HG02870 (cell line): Measurements from ENCODE around the gene DYNC2LI1.
"Not testable (repeated sequence)": the region's sequence is repeated elsewhere in the genome, so short reads cannot be mapped to it uniquely, and the experiment has no call there.

Experiments used
- ATAC-seq: cut with Tn5 transposase; IDR thresholded peaks from one replicate; pipeline ENCODE4 v1.9.1; 2021; ENCODE audit warnings: mild to moderate bottlenecking, moderate library complexity; ENCODE audit not compliant: unreplicated experiment

DYNC2LI1 gene

GRCh38 chr2:43773876-43774613 is at the start of gene DYNC2LI1:
Gene DYNC2LI1, plus strand, starts transcription at chr2:43774039. Its CDS starts 100 bp downstream, at chr2:43774139.
- peak; percentile 98 for ATAC-seq

GRCh38 chr2:43724728-43725526 is 48.9 kb upstream of the DYNC2LI1 start:
- no peak for ATAC-seq

GRCh38 chr2:43725711-43726246 is 48.1 kb upstream of the DYNC2LI1 start:
- no peak for ATAC-seq

DNA sequence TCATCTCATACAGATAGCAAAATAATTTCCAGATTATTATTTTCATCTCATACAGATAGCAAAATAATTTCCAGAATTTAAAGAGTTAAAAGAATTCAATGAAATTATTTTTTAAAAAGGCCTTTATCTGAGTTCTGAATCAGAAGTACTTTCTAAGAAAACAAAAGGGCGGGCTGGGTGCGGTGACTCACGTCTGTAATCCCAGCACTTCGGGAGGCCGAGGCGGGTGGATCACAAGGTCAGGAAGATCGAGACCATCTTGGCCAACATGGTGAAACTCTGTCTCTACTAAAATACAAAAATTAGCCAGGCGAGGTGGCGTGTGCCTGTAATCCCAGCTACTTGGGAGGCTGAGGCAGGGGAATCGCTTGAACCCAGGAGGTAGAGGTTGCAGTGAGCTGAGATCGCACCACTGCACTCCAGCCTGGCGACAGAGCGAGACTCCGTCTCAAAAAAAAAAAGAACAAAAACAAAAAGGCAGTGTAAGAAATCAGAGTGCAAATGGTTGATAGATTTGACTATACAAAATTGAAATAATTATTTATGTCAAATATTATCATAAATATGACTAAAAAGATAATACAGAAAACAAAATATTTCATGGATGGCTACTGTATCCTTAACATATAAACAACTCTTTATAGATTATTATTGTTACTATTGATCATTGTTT is 46.7 kb upstream of the DYNC2LI1 start:
- ATAC-seq: not testable (repeated sequence)

GRCh38 chr2:43727634-43728014 is 46.2 kb upstream of the DYNC2LI1 start:
- no peak for ATAC-seq

- no peak for ATAC-seq
These were observed 44.2 kb upstream of the DYNC2LI1 start for GRCh38 chr2:43729491-43730174.

DNA sequence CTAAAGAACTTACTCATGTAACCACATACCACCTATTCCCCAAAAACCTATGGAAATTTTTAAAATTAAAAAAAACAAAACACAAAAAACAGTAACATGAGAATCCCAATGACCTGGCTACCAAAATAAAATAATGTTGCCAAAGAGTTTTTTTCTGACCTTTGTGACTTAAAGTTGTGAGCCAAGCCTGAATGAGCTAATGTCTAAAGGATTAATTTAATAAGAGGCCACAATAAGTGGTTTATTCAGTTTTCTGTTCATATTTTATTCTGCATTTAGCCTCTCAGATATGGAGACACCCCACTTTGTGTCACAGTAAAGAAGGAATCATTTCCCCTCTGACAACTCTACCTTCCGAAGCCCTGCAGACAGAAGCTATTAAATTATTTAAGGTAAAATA is 42.6 kb upstream of the DYNC2LI1 start:
- no peak for ATAC-seq

DNA sequence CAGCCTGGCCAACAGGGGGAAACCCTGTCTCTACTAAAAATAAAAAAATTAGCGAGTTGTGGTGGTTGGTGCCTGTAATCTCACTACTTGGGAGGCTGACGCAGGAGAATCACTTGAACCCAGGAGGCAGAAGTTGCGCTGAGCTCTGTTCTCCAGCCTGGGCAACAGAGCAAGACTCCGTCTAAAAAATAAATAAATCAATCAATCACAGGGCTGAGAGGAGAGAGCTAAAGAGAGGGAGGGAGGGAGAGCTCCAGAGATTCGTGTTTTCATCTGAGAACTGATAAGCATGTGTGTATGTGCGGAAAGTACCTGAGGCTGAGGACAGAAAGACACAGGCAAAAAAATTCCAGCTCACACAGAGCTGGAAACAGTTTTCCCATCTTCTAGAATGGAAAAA is 37.2 kb upstream of the DYNC2LI1 start:
- ATAC-seq: no peak

- no peak for ATAC-seq
These were observed 36.6 kb upstream of the DYNC2LI1 start for GRCh38 chr2:43737097-43737854.

DNA sequence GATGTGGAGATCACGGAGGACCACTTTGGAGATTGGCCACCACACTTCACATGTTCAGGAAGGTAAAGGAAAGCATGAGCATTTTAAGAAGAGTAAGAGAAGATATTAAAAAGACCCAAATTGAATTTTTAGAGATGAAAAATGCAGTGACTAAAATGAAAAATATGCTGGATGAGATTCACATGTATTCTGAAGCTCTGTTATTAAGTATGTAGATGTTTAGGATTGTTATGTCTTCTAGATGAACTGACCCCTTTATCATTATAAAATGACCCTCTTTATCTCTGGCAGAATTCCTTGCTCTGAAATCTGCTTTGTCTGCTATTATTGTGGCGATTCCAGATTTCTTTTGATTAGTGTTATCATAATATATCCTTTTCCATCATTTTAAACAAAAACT is 36.0 kb upstream of the DYNC2LI1 start:
- ATAC-seq: no peak

DNA sequence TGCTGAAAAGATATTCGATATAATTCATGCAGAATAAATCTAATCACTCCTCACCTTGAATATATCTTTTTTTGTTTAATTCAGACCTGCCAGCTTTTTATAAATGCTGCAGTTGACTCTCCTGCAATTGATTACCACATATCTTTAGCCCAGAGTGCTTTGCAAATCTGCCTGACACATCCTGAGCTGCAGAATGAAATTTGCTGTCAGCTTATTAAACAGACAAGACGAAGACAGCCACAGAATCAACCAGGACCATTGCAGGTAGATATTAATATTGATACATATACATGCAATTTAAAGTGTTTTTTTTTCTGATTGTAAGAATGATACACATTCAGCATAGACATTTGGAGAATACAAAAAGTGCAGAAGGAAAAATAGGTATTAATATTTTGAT is 35.6 kb upstream of the DYNC2LI1 start:
- no peak for ATAC-seq

- no peak for ATAC-seq
These were observed 30.1 kb upstream of the DYNC2LI1 start for GRCh38 chr2:43743706-43744105.

DNA sequence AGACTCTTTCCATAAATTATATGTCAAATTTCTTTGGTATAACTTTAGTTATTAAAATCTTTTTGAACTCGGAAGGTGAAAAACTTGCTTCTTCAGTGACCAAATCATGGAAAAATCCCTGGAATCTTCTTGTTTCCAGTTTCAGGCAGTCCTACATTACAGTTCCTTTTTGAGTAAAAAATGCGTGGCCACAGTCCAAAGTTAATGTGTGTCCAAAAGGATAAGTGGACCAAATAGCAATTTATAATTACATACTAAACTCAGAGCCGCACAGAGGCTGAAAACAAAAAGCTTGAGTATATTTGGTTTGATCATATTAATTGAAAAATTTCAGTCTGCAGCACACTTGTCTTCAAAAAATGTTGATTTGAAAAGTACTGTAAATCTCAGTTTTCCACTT is 28.4 kb upstream of the DYNC2LI1 start:
- no peak for ATAC-seq

DNA sequence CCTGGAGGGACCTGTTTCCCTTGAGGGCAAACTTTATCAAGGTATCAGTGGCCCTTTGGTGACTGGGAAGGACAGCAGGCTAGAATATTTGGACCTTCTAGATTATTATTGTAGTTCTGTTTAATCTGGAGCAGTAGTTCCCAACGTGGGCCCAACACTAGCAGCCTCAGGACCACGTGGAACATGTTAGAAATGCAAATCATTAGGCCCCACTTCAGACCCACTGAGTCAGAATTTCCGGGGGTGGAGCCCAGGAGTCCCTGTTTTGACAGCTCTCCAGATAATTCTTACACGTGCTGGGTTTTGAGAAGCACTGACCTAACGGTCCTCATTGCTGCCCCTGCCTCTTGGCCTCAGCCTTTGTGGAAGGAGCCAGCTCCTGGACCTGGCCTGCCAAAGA is 25.5 kb upstream of the DYNC2LI1 start:
- ATAC-seq: no peak

- ATAC-seq: no peak
These were observed 24.3 kb upstream of the DYNC2LI1 start for GRCh38 chr2:43749583-43749982.

GRCh38 chr2:43751476-43751990 is 22.3 kb upstream of the DYNC2LI1 start:
- ATAC-seq: no peak

DNA sequence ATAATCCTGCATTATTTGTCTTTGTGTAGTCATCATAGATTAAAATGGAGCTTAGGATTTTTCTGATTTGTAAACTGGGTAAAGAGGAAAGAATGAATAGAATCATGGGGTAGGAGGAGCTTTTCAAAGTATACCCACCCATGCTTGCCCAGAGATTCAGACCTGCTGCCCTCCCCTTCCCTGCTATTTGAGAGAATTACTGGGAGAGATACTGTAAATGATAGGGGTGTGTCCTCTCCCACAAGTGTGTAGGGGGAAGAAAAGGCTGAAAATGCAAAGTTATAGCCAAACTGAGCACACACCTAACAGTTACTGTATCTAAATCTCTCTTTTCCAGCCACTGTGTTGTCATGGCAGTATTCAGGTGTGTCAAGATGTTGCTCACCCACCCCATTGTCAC is 21.5 kb upstream of the DYNC2LI1 start:
- no peak for ATAC-seq

GRCh38 chr2:43754180-43754579 is 19.7 kb upstream of the DYNC2LI1 start:
- ATAC-seq: no peak

DNA sequence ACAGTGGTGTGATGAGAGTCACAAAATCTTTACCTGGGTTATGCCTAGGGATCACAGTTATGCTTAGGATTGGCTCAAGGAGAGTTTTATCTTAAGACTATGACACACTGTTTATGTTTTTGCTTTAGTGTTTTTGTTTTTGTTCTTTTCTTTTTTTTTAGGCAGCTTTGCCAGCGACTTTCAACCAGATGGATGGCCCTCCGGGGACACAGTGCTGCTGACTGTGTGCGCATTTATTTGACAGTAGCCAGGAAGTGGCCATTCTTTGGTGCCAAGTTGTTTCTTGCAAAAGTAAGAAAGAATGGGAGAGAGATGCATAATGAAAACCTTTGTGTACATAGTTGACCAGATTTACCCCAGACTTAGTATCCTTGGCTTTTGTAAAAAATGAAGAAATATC is 15.1 kb upstream of the DYNC2LI1 start:
- ATAC-seq: no peak

GRCh38 chr2:43759195-43759594 is 14.6 kb upstream of the DYNC2LI1 start:
- no peak for ATAC-seq
